Stimulated activated CD8-positive, alpha-beta memory T cell treated with anti-CD3 and anti-CD28 coated beads, Interleukin-7, amount 100 ng/mL, for 24 hours (primary cell): ENCODE measurements around the gene REEP1.
"Not testable (repeated sequence)": the region's sequence is repeated elsewhere in the genome, so short reads cannot be mapped to it uniquely, and the experiment has no call there.

Source experiments
- DNase-seq: peaks from one replicate; pipeline ENCODE4 v3.0.0-alpha.2; 2020; ENCODE audit warnings: low read depth

REEP1 gene

GRCh38 chr2:86283411-86284030 is 53.9 kb downstream of the REEP1 start:
- DNase-seq: no peak

- no peak for DNase-seq
Measured at GRCh38 chr2:86281066-86281700, 56.2 kb downstream of the REEP1 start.

- DNase-seq: no peak
Measured at GRCh38 chr2:86280191-86280667, 57.2 kb downstream of the REEP1 start.

GRCh38 chr2:86275962-86276361 is 61.5 kb downstream of the REEP1 start:
- no peak for DNase-seq

- DNase-seq: no peak
Measured at GRCh38 chr2:86275384-86275799, 62.0 kb downstream of the REEP1 start.

GRCh38 chr2:86274918-86275275 is 62.5 kb downstream of the REEP1 start:
- no peak for DNase-seq

GRCh38 chr2:86274265-86274917 is 63.0 kb downstream of the REEP1 start:
- DNase-seq: no peak

GRCh38 chr2:86272111-86272510 is 65.3 kb downstream of the REEP1 start:
- no peak for DNase-seq

GRCh38 chr2:86271248-86271647 is 66.2 kb downstream of the REEP1 start:
- no peak for DNase-seq

GRCh38 chr2:86263956-86264355 is 73.5 kb downstream of the REEP1 start:
- no peak for DNase-seq

GRCh38 chr2:86260978-86261377 is 76.4 kb downstream of the REEP1 start:
- DNase-seq: no peak

- no peak for DNase-seq
Measured at GRCh38 chr2:86258106-86258505, 79.3 kb downstream of the REEP1 start.

- no peak for DNase-seq
Measured at GRCh38 chr2:86256982-86257381, 80.4 kb downstream of the REEP1 start.

- DNase-seq: no peak
Measured at GRCh38 chr2:86256300-86256699, 81.1 kb downstream of the REEP1 start.

- DNase-seq: no peak
Measured at GRCh38 chr2:86254576-86255538, 82.6 kb downstream of the REEP1 start.

GRCh38 chr2:86253424-86253823 is 84.0 kb downstream of the REEP1 start:
- DNase-seq: no peak

GRCh38 chr2:86251840-86252266 is 85.6 kb downstream of the REEP1 start:
- DNase-seq: no peak

- no peak for DNase-seq
Measured at GRCh38 chr2:86249579-86250391, 87.6 kb downstream of the REEP1 start.

GRCh38 chr2:86249176-86249575 is 88.2 kb downstream of the REEP1 start:
- DNase-seq: no peak

GRCh38 chr2:86245222-86245621 is 92.2 kb downstream of the REEP1 start:
- not testable (repeated sequence) for DNase-seq

- DNase-seq: not testable (repeated sequence)
Measured at GRCh38 chr2:86244781-86245180, 92.6 kb downstream of the REEP1 start.
